Bronchial epithelial cell (primary cell): ENCODE data around the gene LENG1. TPM values are rescaled to one million over a fixed set of nuclear protein-coding genes. Genes with fewer than 3 reads are reported as not detected.

Source experiments
- DNase-seq: peaks from one replicate; pipeline ENCODE4 v3.0.0-alpha.2; 2010; ENCODE audit warnings: low read depth
- FAIRE-seq: peaks from 2 replicates; lab custom pipeline; 2011; peaks lifted over from hg19 to GRCh38; lab: Jason Lieb, UNC
- H3K27me3 ChIP-seq: 2 replicates; pipeline ENCODE4 v1.5.1; 2011; ENCODE audit warnings: low read length; ENCODE audit not compliant: control insufficient read depth, insufficient read depth
- H3K36me3 ChIP-seq: 2 replicates; pipeline ENCODE4 v1.5.1; 2011; ENCODE audit warnings: low read length; ENCODE audit not compliant: control insufficient read depth, insufficient read depth
- H3K4me3 ChIP-seq: 2 replicates; pipeline ENCODE4 v1.5.1; 2011; ENCODE audit warnings: mild to moderate bottlenecking, low read depth, low read length, control low read depth
- CTCF ChIP-seq: IDR thresholded peaks from 2 replicates; pipeline ENCODE4 v1.5.1; 2011; ENCODE audit warnings: mild to moderate bottlenecking, moderate library complexity, low read length, control low read depth, inconsistent platforms; ENCODE audit not compliant: insufficient read depth, severe bottlenecking
- total RNA-seq: library from RNA; depleted of rRNA; stranded (reverse); fragments of >200 nt; gene quantifications from 2 replicates; pipeline ENCODE4 v1.2.1, GENCODE V29; 2014

LENG1 gene
- total RNA-seq, 1 donor from 2014 or later, result 9.7 TPM

DNA sequence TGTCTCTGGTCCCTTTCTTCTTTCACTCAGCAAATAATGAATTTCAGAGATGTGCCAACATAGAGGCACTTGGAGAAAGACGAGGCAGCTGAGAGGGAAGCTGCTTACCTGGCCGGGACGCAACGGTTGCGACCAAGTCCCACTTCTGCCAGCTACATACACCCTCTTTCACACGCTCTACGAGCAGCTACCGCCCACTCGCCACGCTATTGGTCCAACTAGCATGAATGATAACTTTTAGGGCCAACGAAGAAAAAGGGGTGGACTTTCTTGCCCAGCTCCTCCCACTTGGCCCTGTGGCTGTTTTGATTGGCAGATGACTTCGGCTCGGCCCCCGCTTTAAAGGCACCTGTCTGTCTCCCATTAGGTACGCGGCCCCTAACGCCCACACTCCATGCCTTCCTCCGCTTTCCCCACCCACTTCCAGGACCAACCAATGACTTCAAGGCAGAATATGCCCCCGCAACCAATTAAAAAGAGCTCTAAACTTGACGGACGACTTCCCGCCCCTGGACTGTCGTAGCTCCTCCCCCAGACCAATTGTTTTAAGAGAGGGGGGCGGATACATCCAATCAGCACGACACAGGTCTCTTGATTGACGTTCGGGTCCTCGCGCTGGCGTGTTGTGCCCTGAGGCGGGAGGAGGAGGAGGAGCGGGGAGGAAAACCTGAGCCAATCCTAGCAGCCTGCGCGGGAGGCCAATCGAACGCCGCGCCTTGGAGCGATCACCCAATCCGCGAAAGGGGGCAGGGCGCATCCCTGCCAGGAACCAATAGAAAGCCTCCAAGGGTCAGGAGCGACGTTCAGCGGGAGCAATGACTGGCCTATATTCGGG, 22.4 kb downstream of the LENG1 start:
- H3K36me3 ChIP-seq, result peaks cover 5% of the 10 kb centered on the region
- no peak for TF ChIP-seq CTCF
- H3K4me3 ChIP-seq, result peak overlapping the region; percentile 84
- FAIRE-seq, result peak; percentile 95
- DNase-seq, result peak; percentile 99
- H3K27me3 ChIP-seq, result no peaks in the 10 kb centered on the region

DNA sequence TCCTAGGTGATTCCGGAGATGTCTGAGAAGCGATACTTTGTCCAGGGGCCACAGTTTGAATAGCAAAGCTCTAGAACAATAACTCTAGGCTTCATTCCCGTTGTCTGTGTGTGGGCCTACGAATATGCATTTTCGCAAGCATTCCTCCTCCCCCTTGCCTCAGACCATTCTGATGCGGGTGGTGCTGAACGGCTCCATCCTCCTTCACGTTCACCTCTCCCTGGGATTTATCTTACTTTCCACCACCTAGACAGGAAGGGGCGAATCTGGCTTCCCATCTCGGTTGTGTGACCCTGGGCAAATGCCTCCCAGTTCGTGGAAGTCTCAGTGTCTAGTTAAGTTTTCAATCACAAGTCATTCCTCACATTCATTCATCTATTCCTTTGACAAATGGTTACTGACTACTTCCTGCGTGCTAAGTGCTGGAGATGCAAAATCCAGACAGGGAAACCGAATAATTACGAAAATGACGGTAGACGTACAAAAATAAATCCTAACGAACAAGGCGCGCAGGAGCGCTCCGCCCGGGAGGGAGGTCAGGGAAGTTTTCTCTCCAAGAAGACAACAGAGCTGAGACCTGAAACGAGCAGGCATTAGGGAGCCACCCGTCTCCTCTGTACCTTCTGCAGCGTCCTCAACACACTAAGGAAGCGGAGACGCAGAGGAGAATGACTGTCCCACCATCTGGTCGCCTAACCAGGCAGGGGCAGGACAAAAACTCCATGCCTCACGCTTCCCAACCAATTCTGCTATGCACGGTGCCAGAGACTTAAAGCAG, 23.2 kb downstream of the LENG1 start:
- Histone ChIP-seq H3K4me3 (peak overlapping the region; percentile 47), H3K36me3 (peaks cover 5% of the 10 kb centered on the region), H3K27me3 (no peaks in the 10 kb centered on the region)
- DNase-seq (peak; percentile 29), FAIRE-seq (no peak)
- no peak for TF ChIP-seq CTCF

GRCh38 chr19:54133957-54134590, 25.4 kb downstream of the LENG1 start:
- no peak for TF ChIP-seq CTCF
- FAIRE-seq (peak; percentile 13), DNase-seq (no peak)
- Histone ChIP-seq H3K27me3 (no peaks in the 10 kb centered on the region), H3K4me3 (no peak overlapping the region), H3K36me3 (peaks cover 4% of the 10 kb centered on the region)

GRCh38 chr19:54133312-54133956, 26.1 kb downstream of the LENG1 start:
- TF ChIP-seq CTCF, result no peak
- peaks cover 4% of the 10 kb centered on the region for H3K36me3 ChIP-seq
- no peaks in the 10 kb centered on the region for H3K27me3 ChIP-seq
- DNase-seq (peak; percentile 32), FAIRE-seq (no peak)
- H3K4me3 ChIP-seq, result no peak overlapping the region

DNA sequence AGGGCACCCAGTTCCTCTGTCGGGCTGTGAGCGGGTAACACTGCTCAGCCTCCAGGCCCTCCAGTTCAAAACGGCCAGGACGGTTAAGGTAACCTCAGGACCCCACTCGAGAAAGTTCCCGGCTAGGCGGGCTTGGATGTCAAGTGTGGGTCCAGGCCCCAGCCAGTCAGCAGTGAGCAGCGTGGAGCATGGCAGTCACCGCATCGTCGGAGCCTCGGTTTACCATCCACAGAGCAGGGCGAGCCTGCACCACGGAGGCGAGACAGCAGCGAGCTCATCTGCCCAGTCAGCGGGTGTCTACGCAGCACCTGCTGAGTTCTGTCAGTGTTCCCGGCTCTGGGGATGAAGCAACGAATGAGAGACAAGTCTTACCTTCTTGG, 29.9 kb downstream of the LENG1 start:
- peaks cover 15% of the 10 kb centered on the region for H3K36me3 ChIP-seq
- DNase-seq, result no peak

More for the DNA sequence above, 29.9 kb downstream of the LENG1 start:
- FAIRE-seq, result no peak
- Histone ChIP-seq H3K4me3 (no peak overlapping the region), H3K27me3 (no peaks in the 10 kb centered on the region)
- TF ChIP-seq CTCF, result no peak
